NCI-H748 treated with DMSO at 0.1 percent for 48 hours (cell line): Measurements from ENCODE around the gene TMEM158.

ENCODE experiments used
- DNase-seq: peaks from one replicate; lab custom pipeline; 2025; lab: John Stamatoyannopoulos, UW

Gene TMEM158

GRCh38 chr3:45232521-45232920 lies 6.4 kb upstream of the TMEM158 start:
- no peak for DNase-seq

- no peak for DNase-seq
Measured at GRCh38 chr3:45227946-45228345, 1.9 kb upstream of the TMEM158 start.

- no peak for DNase-seq
Measured at GRCh38 chr3:45227071-45227820, 1.2 kb upstream of the TMEM158 start.

- DNase-seq, result no peak
Measured at GRCh38 chr3:45225465-45226205, 452 bp downstream of the TMEM158 start.

- DNase-seq, result peak; percentile 18
Measured at GRCh38 chr3:45224824-45225464, 1.1 kb downstream of the TMEM158 start.

- no peak for DNase-seq
Measured at GRCh38 chr3:45223889-45224727, 2.0 kb downstream of the TMEM158 start.

GRCh38 chr3:45219694-45220093 lies 6.4 kb downstream of the TMEM158 start:
- no peak for DNase-seq

GRCh38 chr3:45218578-45219390 lies 7.3 kb downstream of the TMEM158 start:
- DNase-seq, result no peak

- no peak for DNase-seq
Measured at GRCh38 chr3:45216021-45216609, 10.0 kb downstream of the TMEM158 start.

- DNase-seq, result no peak
Measured at GRCh38 chr3:45215466-45215865, 10.6 kb downstream of the TMEM158 start.

GRCh38 chr3:45214061-45214680 lies 11.9 kb downstream of the TMEM158 start:
- DNase-seq, result no peak

GRCh38 chr3:45212095-45212468 lies 14.0 kb downstream of the TMEM158 start:
- no peak for DNase-seq

- no peak for DNase-seq
Measured at GRCh38 chr3:45211466-45212094, 14.5 kb downstream of the TMEM158 start.

GRCh38 chr3:45210308-45211041 lies 15.6 kb downstream of the TMEM158 start:
- no peak for DNase-seq

- DNase-seq, result no peak
Measured at GRCh38 chr3:45209526-45209925, 16.6 kb downstream of the TMEM158 start.

- DNase-seq, result no peak
Measured at GRCh38 chr3:45208586-45208985, 17.5 kb downstream of the TMEM158 start.

- no peak for DNase-seq
Measured at GRCh38 chr3:45207446-45207845, 18.6 kb downstream of the TMEM158 start.

GRCh38 chr3:45205126-45205525 lies 21.0 kb downstream of the TMEM158 start:
- DNase-seq, result no peak

GRCh38 chr3:45204136-45204535 lies 22.0 kb downstream of the TMEM158 start:
- no peak for DNase-seq
